HEK293 (cell line): ENCODE data around the gene ITPRIPL2.
A peak's percentile ranks its signal among the peaks of the same experiment; 100 is the strongest.

Experiments used
- CTCF ChIA-PET: fragments of 350-600 bp; formaldehyde crosslinking; extraction: SDS; loops from one replicate; lab custom pipeline; 2021; ENCODE audit warnings: antibody characterized with exemption; lab: Yijun Ruan, JAX
- POLR2A ChIA-PET: fragments of 300-600 bp; formaldehyde crosslinking; extraction: SDS; loops from one replicate; lab custom pipeline; 2020; ENCODE audit warnings: antibody characterized with exemption, inconsistent platforms; lab: Yijun Ruan, JAX
- H3K27ac ChIP-seq: fragments of 200-500 bp; sonication (Bioruptor generic); 2 replicates; pipeline ENCODE4 v1.5.1; 2014; ENCODE audit warnings: low read depth, low read length, control low read depth, inconsistent platforms; ENCODE audit errors: extremely low read depth
- H3K36me3 ChIP-seq, 2 experiments: fragments of 200-500 bp in 1 of 2; sonication (Bioruptor generic) in 1 of 2; 1 replicate in 1 of 2; 2 replicates in 1 of 2; pipeline ENCODE4 v1.5.1; 2014 to 2017; ENCODE audit warnings: inconsistent platforms in 2 of 2, low read length in 2 of 2; ENCODE audit not compliant: control insufficient read depth in 2 of 2, insufficient read depth in 1 of 2
- H3K4me1 ChIP-seq: fragments of 200-500 bp; sonication (Bioruptor generic); 2 replicates; pipeline ENCODE4 v1.5.1; 2014; ENCODE audit warnings: mild to moderate bottlenecking, low read length, inconsistent platforms; ENCODE audit not compliant: control insufficient read depth, insufficient read depth
- H3K4me3 ChIP-seq: 2 replicates; pipeline ENCODE4 v1.5.1; 2011; ENCODE audit warnings: low read depth, mild to moderate bottlenecking, control low read depth, low read length, moderate library complexity
- H3K9me3 ChIP-seq: fragments of 200-500 bp; sonication (Bioruptor generic); 2 replicates; pipeline ENCODE4 v1.5.1; 2014; ENCODE audit warnings: low read depth, low read length, inconsistent platforms; ENCODE audit not compliant: control insufficient read depth, insufficient read depth
- BCL11A ChIP-seq: fragments of 450-650 bp; formaldehyde crosslinking; IDR thresholded peaks from 2 replicates; pipeline ENCODE4 v1.5.1; 2016; ENCODE audit warnings: low read depth, missing biosample characterization, missing genetic modification characterization
- KLF1 ChIP-seq: fragments of 450-650 bp; formaldehyde crosslinking; IDR thresholded peaks from 2 replicates; pipeline ENCODE4 v1.5.1; 2016; ENCODE audit warnings: missing biosample characterization, missing genetic modification characterization
- PATZ1 ChIP-seq: fragments of 450-650 bp; formaldehyde crosslinking; IDR thresholded peaks from 2 replicates; pipeline ENCODE4 v1.5.1; 2016; ENCODE audit warnings: missing biosample characterization, missing genetic modification characterization
- PRDM1 ChIP-seq: fragments of 450-650 bp; formaldehyde crosslinking; IDR thresholded peaks from 2 replicates; pipeline ENCODE4; 2016; ENCODE audit warnings: missing biosample characterization, missing genetic modification characterization
- SCRT2 ChIP-seq: fragments of 450-650 bp; formaldehyde crosslinking; IDR thresholded peaks from 2 replicates; pipeline ENCODE4 v1.5.1; 2016; ENCODE audit warnings: missing biosample characterization, missing genetic modification characterization
- SP3 ChIP-seq: fragments of 450-650 bp; formaldehyde crosslinking; IDR thresholded peaks from 2 replicates; pipeline ENCODE4 v1.5.1; 2016; ENCODE audit warnings: missing biosample characterization, missing genetic modification characterization
- ZBTB11 ChIP-seq: fragments of 450-650 bp; formaldehyde crosslinking; conservative IDR thresholded peaks from 2 replicates; pipeline ENCODE4 v1.5.1; 2016; ENCODE audit warnings: low read depth, missing biosample characterization, missing genetic modification characterization
- ZNF2 ChIP-seq: fragments of 450-650 bp; formaldehyde crosslinking; IDR thresholded peaks from 2 replicates; pipeline ENCODE4 v1.5.1; 2016; ENCODE audit warnings: missing biosample characterization, missing genetic modification characterization
- ZNF211 ChIP-seq: fragments of 450-650 bp; formaldehyde crosslinking; IDR thresholded peaks from 2 replicates; pipeline ENCODE4 v1.5.1; 2016; ENCODE audit warnings: low read depth, missing biosample characterization, missing genetic modification characterization
- ZNF335 ChIP-seq: fragments of 450-650 bp; formaldehyde crosslinking; conservative IDR thresholded peaks from 2 replicates; pipeline ENCODE4 v1.5.1; 2016; ENCODE audit warnings: missing biosample characterization, missing genetic modification characterization
- ZNF366 ChIP-seq: fragments of 450-650 bp; formaldehyde crosslinking; conservative IDR thresholded peaks from 2 replicates; pipeline ENCODE4 v1.5.1; 2016; ENCODE audit warnings: missing biosample characterization, missing genetic modification characterization
- ZNF558 ChIP-seq: fragments of 450-650 bp; formaldehyde crosslinking; IDR thresholded peaks from 2 replicates; pipeline ENCODE4 v1.5.1; 2016; ENCODE audit warnings: missing biosample characterization, missing genetic modification characterization
- ZNF623 ChIP-seq: fragments of 450-650 bp; formaldehyde crosslinking; IDR thresholded peaks from 2 replicates; pipeline ENCODE4 v1.5.1; 2016; ENCODE audit warnings: missing biosample characterization, missing genetic modification characterization
- ZNF639 ChIP-seq: fragments of 450-650 bp; formaldehyde crosslinking; IDR thresholded peaks from 2 replicates; pipeline ENCODE4 v1.5.1; 2016; ENCODE audit warnings: missing biosample characterization, missing genetic modification characterization
- ZNF768 ChIP-seq: fragments of 450-650 bp; formaldehyde crosslinking; IDR thresholded peaks from 2 replicates; pipeline ENCODE4 v1.5.1; 2018; ENCODE audit warnings: missing biosample characterization, mild to moderate bottlenecking, missing genetic modification characterization
- ZNF837 ChIP-seq: fragments of 450-650 bp; formaldehyde crosslinking; IDR thresholded peaks from 2 replicates; pipeline ENCODE4 v1.5.1; 2016; ENCODE audit warnings: missing biosample characterization, missing genetic modification characterization
- ZSCAN30 ChIP-seq: fragments of 450-650 bp; IDR thresholded peaks from 2 replicates; pipeline ENCODE4 v1.5.1; 2018; ENCODE audit warnings: missing biosample characterization, mild to moderate bottlenecking, missing genetic modification characterization, moderate library complexity
- TF ChIP-seq, protein P1 (sequence below): fragments of 450-650 bp; formaldehyde crosslinking; IDR thresholded peaks from 2 replicates; pipeline ENCODE4 v1.5.1; 2016; ENCODE audit warnings: missing biosample characterization, missing genetic modification characterization
- TF ChIP-seq, protein P2 (sequence below): fragments of 450-650 bp; formaldehyde crosslinking; IDR thresholded peaks from 2 replicates; pipeline ENCODE4 v1.5.1; 2016; ENCODE audit warnings: missing biosample characterization, missing genetic modification characterization

The ITPRIPL2 gene

GRCh38 chr16:19136549-19137196 lies 22.9 kb downstream of the ITPRIPL2 start:
- no peak overlapping the region; the same call in 1 of the 2 replicates for H3K27ac ChIP-seq
- peaks cover 27% of the 10 kb centered on the region for H3K4me1 ChIP-seq
- no peak overlapping the region for H3K4me3 ChIP-seq
- no peaks in the 10 kb centered on the region for H3K36me3 ChIP-seq
- CTCF ChIA-PET, result interaction anchor here (0.6 to 1.3 kb wide), 4 partner anchors 24 to 42 kb away, joined by 3 to 4 read pairs (median 3); no protein-coding TSS in a partner anchor
- TF ChIP-seq ZSCAN30 (tag by site-specific recombination) (peak; percentile 12; the same call in 1 of the 2 replicates), KLF1 (tag by site-specific recombination) (no peak), ZNF768 (tag by site-specific recombination) (peak; percentile 100), ZNF639 (tag by site-specific recombination) (peak; percentile 20; the same call in 1 of the 2 replicates), ZNF623 (tag by site-specific recombination) (no peak), ZNF2 (peak; percentile 11; the same call in 1 of the 2 replicates), BCL11A (tag by site-specific recombination) (no peak), SCRT2 (0 out of 2 replicates have a peak, but pooled peaks have one; percentile 10)
- TF ChIP-seq, protein P1, sequence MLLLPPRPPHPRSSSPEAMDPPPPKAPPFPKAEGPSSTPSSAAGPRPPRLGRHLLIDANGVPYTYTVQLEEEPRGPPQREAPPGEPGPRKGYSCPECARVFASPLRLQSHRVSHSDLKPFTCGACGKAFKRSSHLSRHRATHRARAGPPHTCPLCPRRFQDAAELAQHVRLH, result peak; percentile 89
- POLR2A ChIA-PET, result interaction anchor here (0.8 to 1.5 kb wide), 2 partner anchors 23 to 38 kb away, joined by 3 to 4 read pairs; partner anchors contain the start of gene ITPRIPL2
- H3K9me3 ChIP-seq, result no peaks in the 10 kb centered on the region

DNA sequence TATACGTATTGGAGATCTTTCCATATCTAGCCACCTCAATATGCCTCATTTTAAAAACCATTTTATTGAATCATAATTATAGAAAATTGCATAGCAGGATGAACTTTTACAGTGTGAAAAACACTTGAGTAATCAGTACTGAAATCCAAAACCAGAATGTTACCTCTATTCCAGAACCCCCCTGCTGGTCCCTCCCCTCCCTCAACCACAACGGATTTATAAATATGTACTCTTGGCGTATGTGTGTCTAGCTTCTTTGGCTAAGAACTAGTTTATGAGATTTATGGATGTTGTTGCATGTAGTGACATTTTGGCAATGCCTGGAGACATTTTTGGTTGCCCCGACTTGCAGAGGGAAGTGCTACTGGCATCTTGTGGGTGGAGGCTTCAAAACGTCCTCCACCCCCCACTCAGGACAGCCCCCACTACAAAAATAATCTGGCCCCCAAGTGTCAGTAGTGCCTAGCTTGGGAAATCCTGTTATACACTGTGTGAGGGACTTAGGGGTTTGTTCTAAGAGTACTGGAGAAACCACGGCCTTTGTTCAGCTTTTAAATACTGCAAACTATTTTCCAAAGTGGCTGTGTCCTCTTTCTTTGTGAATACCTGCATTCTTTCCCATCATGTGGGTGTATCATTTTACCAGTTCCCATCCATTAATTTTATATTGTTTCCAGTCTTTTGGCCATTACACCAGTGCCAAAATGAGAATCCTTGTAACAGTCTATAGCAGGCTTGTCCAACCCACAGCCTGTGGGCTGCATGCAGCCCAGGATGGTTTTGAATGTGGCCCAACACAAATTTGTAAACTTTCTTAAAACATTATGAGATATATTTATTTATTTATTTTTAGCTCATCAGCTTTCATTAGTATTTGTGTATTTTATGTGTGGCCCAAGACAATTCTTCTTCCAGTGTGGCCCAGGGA lies 23.7 kb downstream of the ITPRIPL2 start:
- H3K4me3 ChIP-seq, result no peak overlapping the region
- POLR2A ChIA-PET, result interaction anchor here (2.3 kb wide), 1 partner anchor 24 kb away, joined by 10 read pairs; the partner anchor contains the start of gene ITPRIPL2
- H3K27ac ChIP-seq, result peak overlapping the region; percentile 40; the same call in 1 of the 2 replicates
- H3K9me3 ChIP-seq, result no peaks in the 10 kb centered on the region
- no peaks in the 10 kb centered on the region for H3K36me3 ChIP-seq
- H3K4me1 ChIP-seq, result peaks cover 25% of the 10 kb centered on the region
- CTCF ChIA-PET, result interaction anchor here (0.7 kb wide), 2 partner anchors 30 to 51 kb away, joined by 3 to 4 read pairs; no protein-coding TSS in a partner anchor
- no peak for TF ChIP-seq ZNF211 (tag by site-specific recombination)
- TF ChIP-seq ZNF335 (tag by site-specific recombination), result peak; percentile 33
- peak; percentile 49; the same call in 1 of the 2 replicates for TF ChIP-seq ZNF558 (tag by site-specific recombination)
- no peak for TF ChIP-seq ZNF837 (tag by site-specific recombination)
- no peak for TF ChIP-seq PRDM1
- TF ChIP-seq SP3 (tag by site-specific recombination), result no peak
- peak; percentile 69 for TF ChIP-seq PATZ1 (tag by site-specific recombination)
- 0 out of 2 replicates have a peak, but pooled peaks have one; percentile 13 for TF ChIP-seq ZBTB11 (tag by site-specific recombination)
- TF ChIP-seq ZNF366 (tag by site-specific recombination), result peak; percentile 61; the same call in 1 of the 2 replicates
- TF ChIP-seq, protein P2, sequence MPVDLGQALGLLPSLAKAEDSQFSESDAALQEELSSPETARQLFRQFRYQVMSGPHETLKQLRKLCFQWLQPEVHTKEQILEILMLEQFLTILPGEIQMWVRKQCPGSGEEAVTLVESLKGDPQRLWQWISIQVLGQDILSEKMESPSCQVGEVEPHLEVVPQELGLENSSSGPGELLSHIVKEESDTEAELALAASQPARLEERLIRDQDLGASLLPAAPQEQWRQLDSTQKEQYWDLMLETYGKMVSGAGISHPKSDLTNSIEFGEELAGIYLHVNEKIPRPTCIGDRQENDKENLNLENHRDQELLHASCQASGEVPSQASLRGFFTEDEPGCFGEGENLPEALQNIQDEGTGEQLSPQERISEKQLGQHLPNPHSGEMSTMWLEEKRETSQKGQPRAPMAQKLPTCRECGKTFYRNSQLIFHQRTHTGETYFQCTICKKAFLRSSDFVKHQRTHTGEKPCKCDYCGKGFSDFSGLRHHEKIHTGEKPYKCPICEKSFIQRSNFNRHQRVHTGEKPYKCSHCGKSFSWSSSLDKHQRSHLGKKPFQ (tag by site-specific recombination), result peak; percentile 78; the same call in 1 of the 2 replicates
- peak; percentile 35; the same call in 1 of the 2 replicates for TF ChIP-seq BCL11A (tag by site-specific recombination)
